GM23338 (cell line): ENCODE data around the gene TMEM87B. TPM values are rescaled to one million over a fixed set of nuclear protein-coding genes. Genes with fewer than 3 reads are reported as not detected.

ENCODE experiments used
- ATAC-seq: fragments of 200-7000 bp; cut with Tn5 transposase; 3 replicates; pipeline ENCODE4 v1.9.1; 2020
- DNase-seq: peaks from one replicate; pipeline ENCODE4 v3.0.0-alpha.2; 2015; ENCODE audit warnings: low spot score
- H2AFZ ChIP-seq: fragments of 200-600 bp; sonication (generic); 2 replicates; pipeline ENCODE4 v1.8.0; 2016; ENCODE audit warnings: antibody characterized with exemption, mild to moderate bottlenecking, moderate library complexity
- H3F3A ChIP-seq: fragments of 200-600 bp; sonication (generic); replicated peaks from 2 replicates; pipeline ENCODE4 v1.8.0; 2017; ENCODE audit warnings: antibody characterized with exemption, mixed run types, low read depth
- H3K27ac ChIP-seq: fragments of 200-600 bp; sonication (generic); 2 replicates; pipeline ENCODE4 v1.6.1; 2016; ENCODE audit warnings: low read depth
- H3K27me3 ChIP-seq: fragments of 200-600 bp; sonication (generic); 2 replicates; pipeline ENCODE4 v1.8.0; 2016; ENCODE audit warnings: mild to moderate bottlenecking, mixed run types, moderate library complexity; ENCODE audit not compliant: insufficient read depth
- H3K36me3 ChIP-seq: fragments of 200-600 bp; sonication (generic); 2 replicates; pipeline ENCODE4 v1.8.0; 2016; ENCODE audit warnings: mild to moderate bottlenecking; ENCODE audit not compliant: insufficient read depth
- H3K4me1 ChIP-seq: fragments of 200-600 bp; sonication (generic); 2 replicates; pipeline ENCODE4 v1.8.0; 2016; ENCODE audit warnings: mild to moderate bottlenecking, moderate library complexity; ENCODE audit not compliant: insufficient read depth
- H3K4me2 ChIP-seq: fragments of 200-600 bp; sonication (generic); 2 replicates; pipeline ENCODE4 v1.7.1; 2017; ENCODE audit warnings: mixed run types
- H3K4me3 ChIP-seq: fragments of 200-600 bp; sonication (generic); 2 replicates; pipeline ENCODE4 v1.6.1; 2016; ENCODE audit warnings: mixed run types
- H3K79me2 ChIP-seq: fragments of 200-600 bp; sonication (generic); replicated peaks from 2 replicates; pipeline ENCODE4 v1.8.0; 2017; ENCODE audit warnings: mild to moderate bottlenecking; ENCODE audit not compliant: insufficient read depth
- H3K9me2 ChIP-seq: fragments of 200-600 bp; sonication (generic); 2 replicates; pipeline ENCODE4 v1.8.0; 2017; ENCODE audit not compliant: insufficient read depth
- H4K20me1 ChIP-seq: fragments of 200-600 bp; sonication (generic); replicated peaks from 2 replicates; pipeline ENCODE4 v1.8.0; 2017; ENCODE audit warnings: mild to moderate bottlenecking; ENCODE audit not compliant: insufficient read depth
- H3K27ac Mint-ChIP-seq: 2 replicates; pipeline ENCODE4 v1.8.0; 2020; ENCODE audit warnings: inconsistent platforms, mild to moderate bottlenecking, moderate library complexity, mixed read lengths
- H3K27me3 Mint-ChIP-seq: 3 replicates; pipeline ENCODE4 v1.8.0; 2022; ENCODE audit warnings: low read depth, mild to moderate bottlenecking, moderate library complexity, mixed read lengths, inconsistent platforms; ENCODE audit not compliant: insufficient read depth, poor library complexity
- H3K36me3 Mint-ChIP-seq: 3 replicates; pipeline ENCODE4 v1.8.0; 2021; ENCODE audit warnings: low read depth, mild to moderate bottlenecking, inconsistent platforms, moderate library complexity, mixed read lengths
- H3K4me1 Mint-ChIP-seq: 3 replicates; pipeline ENCODE4 v1.8.0; 2020; ENCODE audit warnings: mild to moderate bottlenecking, inconsistent platforms, mixed read lengths
- H3K4me3 Mint-ChIP-seq: 3 replicates; pipeline ENCODE4 v1.8.0; 2021; ENCODE audit warnings: moderate library complexity, mild to moderate bottlenecking, inconsistent platforms, mixed read lengths
- H3K9me3 Mint-ChIP-seq: 3 replicates; pipeline ENCODE4 v1.8.0; 2020; ENCODE audit warnings: moderate library complexity, mild to moderate bottlenecking, inconsistent platforms, mixed read lengths
- CREB1 ChIP-seq: fragments of 250-450 bp; sonication (Bioruptor Pico); IDR thresholded peaks from 2 replicates; pipeline ENCODE4 v1.5.0; 2020; ENCODE audit warnings: low read depth, mild to moderate bottlenecking, moderate library complexity
- EZH2 ChIP-seq: fragments of 200-600 bp; sonication (generic); IDR thresholded peaks from one replicate; pipeline ENCODE4 v1.8.0; 2017; ENCODE audit warnings: antibody characterized with exemption, mild to moderate bottlenecking, low read depth; ENCODE audit not compliant: unreplicated experiment
- EZH2phosphoT487 ChIP-seq: fragments of 200-600 bp; sonication (generic); IDR thresholded peaks from one replicate; pipeline ENCODE4 v1.8.1; 2018; ENCODE audit warnings: antibody characterized with exemption; ENCODE audit not compliant: unreplicated experiment
- JUNB ChIP-seq: IDR thresholded peaks from one replicate; pipeline ENCODE4 v1.6.1; 2016; ENCODE audit warnings: antibody characterized with exemption; ENCODE audit not compliant: unreplicated experiment
- NANOG ChIP-seq: IDR thresholded peaks from 2 replicates; pipeline ENCODE4 v1.6.1; 2016; ENCODE audit warnings: antibody characterized with exemption, borderline replicate concordance
- POLR2AphosphoS5 ChIP-seq: IDR thresholded peaks from 2 replicates; pipeline ENCODE4 v1.6.1; 2016; ENCODE audit warnings: antibody characterized with exemption, low read depth
- STAT1 ChIP-seq: IDR thresholded peaks from one replicate; pipeline ENCODE4 v1.6.1; 2016; ENCODE audit warnings: antibody characterized with exemption; ENCODE audit not compliant: unreplicated experiment
- ZNF114 ChIP-seq: fragments of 250-450 bp; sonication (Bioruptor Pico); IDR thresholded peaks from 2 replicates; pipeline ENCODE4 v1.5.0; 2020; ENCODE audit warnings: mild to moderate bottlenecking, moderate library complexity
- ZNF331 ChIP-seq: fragments of 250-450 bp; sonication (Bioruptor Pico); IDR thresholded peaks from 2 replicates; pipeline ENCODE4 v1.5.0; 2020; ENCODE audit warnings: low read depth, mild to moderate bottlenecking, moderate library complexity
- polyA plus RNA-seq: library from polyadenylated mRNA; unstranded; fragments of >200 nt; fragmentation: Nextera tagmentation; extraction: Ambion mirVana; gene quantifications from 2 replicates; pipeline ENCODE4 v1.2.1, GENCODE V29; 2016
- total RNA-seq: library from RNA; depleted of rRNA; stranded (reverse); fragments of >200 nt; shearing (Covaris generic); gene quantifications from 2 replicates; pipeline ENCODE4 v1.2.3, GENCODE V29; 2014
- TF ChIP-seq, protein P1 (sequence below), 2 experiments: fragments of 200-600 bp in 1 of 2; sonication (generic) in 1 of 2; conservative IDR thresholded peaks; 2 replicates each; pipeline versions ENCODE4 v1.5.1 to v1.6.1; 2016 to 2017; ENCODE audit warnings: antibody characterized with exemption in 2 of 2, low read depth in 2 of 2, mild to moderate bottlenecking in 2 of 2, moderate library complexity in 1 of 2
- TF ChIP-seq, protein P2 (sequence below): IDR thresholded peaks from one replicate; pipeline ENCODE4 v1.6.1; 2018; ENCODE audit warnings: antibody characterized with exemption; ENCODE audit not compliant: unreplicated experiment
- TF ChIP-seq, protein P3 (sequence below): IDR thresholded peaks from 2 replicates; pipeline ENCODE4 v1.6.1; 2016; ENCODE audit warnings: antibody characterized with exemption

TMEM87B gene
- total and polyA plus RNA-seq, 2 experiments from 2014 or later = 7.0 to 15.4 TPM

DNA sequence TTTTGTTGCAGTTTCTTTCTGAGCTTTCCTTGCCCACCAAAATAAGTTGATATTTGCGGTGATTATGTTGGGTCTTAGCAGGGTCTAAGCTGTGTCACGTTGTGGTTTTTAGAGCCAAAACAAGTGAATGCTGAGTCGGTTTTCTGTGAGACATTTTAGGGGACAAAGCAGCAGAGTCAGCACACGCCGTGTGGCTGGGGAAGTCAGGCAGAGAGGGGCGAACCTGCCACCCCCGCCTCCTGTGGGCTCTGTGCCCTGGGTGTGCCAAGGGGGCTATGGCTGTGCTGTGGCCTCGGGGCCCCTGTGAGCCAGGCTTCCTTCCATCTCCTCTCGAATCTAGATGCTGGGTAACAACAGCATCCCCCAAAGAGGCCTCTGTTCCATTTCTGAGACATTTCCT lies 30.8 kb upstream of the TMEM87B start:
- Histone ChIP-seq H3K4me2 (no peak overlapping the region), H3K27ac (no peak overlapping the region), H3K4me1 (no peaks in the 10 kb centered on the region), H3K27me3 (no peaks in the 10 kb centered on the region), H3F3A (no peaks in the 10 kb centered on the region), H3K9me2 (no peaks in the 10 kb centered on the region), H3K36me3 (no peaks in the 10 kb centered on the region), H4K20me1 (no peaks in the 10 kb centered on the region), H3K4me3 (no peak overlapping the region), H2AFZ (no peak overlapping the region), H3K79me2 (no peaks in the 10 kb centered on the region)
- Mint-ChIP-seq H3K4me3 (no peak overlapping the region), H3K4me1 (peaks cover 10% of the 10 kb centered on the region; the same call in 2 of the 3 replicates), H3K36me3 (peaks cover 3% of the 10 kb centered on the region; the same call in 1 of the 3 replicates), H3K9me3 (no peaks in the 10 kb centered on the region), H3K27ac (no peak overlapping the region), H3K27me3 (peaks cover under 1% of the 10 kb centered on the region)
- TF ChIP-seq EZH2 (no peak), EZH2phosphoT487 (no peak), JUNB (no peak), CREB1 (CRISPR knock-in tag) (no peak), ZNF331 (CRISPR knock-in tag) (no peak), ZNF114 (CRISPR knock-in tag) (no peak), STAT1 (no peak), POLR2AphosphoS5 (no peak), NANOG (no peak)
- TF ChIP-seq, protein P1, sequence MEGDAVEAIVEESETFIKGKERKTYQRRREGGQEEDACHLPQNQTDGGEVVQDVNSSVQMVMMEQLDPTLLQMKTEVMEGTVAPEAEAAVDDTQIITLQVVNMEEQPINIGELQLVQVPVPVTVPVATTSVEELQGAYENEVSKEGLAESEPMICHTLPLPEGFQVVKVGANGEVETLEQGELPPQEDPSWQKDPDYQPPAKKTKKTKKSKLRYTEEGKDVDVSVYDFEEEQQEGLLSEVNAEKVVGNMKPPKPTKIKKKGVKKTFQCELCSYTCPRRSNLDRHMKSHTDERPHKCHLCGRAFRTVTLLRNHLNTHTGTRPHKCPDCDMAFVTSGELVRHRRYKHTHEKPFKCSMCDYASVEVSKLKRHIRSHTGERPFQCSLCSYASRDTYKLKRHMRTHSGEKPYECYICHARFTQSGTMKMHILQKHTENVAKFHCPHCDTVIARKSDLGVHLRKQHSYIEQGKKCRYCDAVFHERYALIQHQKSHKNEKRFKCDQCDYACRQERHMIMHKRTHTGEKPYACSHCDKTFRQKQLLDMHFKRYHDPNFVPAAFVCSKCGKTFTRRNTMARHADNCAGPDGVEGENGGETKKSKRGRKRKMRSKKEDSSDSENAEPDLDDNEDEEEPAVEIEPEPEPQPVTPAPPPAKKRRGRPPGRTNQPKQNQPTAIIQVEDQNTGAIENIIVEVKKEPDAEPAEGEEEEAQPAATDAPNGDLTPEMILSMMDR (conservative IDR thresholded peaks at IDR 0.05; ENCODE audit: low read depth in 2 of 2) = no peak
- TF ChIP-seq, protein P2, sequence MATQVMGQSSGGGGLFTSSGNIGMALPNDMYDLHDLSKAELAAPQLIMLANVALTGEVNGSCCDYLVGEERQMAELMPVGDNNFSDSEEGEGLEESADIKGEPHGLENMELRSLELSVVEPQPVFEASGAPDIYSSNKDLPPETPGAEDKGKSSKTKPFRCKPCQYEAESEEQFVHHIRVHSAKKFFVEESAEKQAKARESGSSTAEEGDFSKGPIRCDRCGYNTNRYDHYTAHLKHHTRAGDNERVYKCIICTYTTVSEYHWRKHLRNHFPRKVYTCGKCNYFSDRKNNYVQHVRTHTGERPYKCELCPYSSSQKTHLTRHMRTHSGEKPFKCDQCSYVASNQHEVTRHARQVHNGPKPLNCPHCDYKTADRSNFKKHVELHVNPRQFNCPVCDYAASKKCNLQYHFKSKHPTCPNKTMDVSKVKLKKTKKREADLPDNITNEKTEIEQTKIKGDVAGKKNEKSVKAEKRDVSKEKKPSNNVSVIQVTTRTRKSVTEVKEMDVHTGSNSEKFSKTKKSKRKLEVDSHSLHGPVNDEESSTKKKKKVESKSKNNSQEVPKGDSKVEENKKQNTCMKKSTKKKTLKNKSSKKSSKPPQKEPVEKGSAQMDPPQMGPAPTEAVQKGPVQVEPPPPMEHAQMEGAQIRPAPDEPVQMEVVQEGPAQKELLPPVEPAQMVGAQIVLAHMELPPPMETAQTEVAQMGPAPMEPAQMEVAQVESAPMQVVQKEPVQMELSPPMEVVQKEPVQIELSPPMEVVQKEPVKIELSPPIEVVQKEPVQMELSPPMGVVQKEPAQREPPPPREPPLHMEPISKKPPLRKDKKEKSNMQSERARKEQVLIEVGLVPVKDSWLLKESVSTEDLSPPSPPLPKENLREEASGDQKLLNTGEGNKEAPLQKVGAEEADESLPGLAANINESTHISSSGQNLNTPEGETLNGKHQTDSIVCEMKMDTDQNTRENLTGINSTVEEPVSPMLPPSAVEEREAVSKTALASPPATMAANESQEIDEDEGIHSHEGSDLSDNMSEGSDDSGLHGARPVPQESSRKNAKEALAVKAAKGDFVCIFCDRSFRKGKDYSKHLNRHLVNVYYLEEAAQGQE = no peak
- TF ChIP-seq, protein P3, sequence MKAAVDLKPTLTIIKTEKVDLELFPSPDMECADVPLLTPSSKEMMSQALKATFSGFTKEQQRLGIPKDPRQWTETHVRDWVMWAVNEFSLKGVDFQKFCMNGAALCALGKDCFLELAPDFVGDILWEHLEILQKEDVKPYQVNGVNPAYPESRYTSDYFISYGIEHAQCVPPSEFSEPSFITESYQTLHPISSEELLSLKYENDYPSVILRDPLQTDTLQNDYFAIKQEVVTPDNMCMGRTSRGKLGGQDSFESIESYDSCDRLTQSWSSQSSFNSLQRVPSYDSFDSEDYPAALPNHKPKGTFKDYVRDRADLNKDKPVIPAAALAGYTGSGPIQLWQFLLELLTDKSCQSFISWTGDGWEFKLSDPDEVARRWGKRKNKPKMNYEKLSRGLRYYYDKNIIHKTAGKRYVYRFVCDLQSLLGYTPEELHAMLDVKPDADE = no peak
- ATAC-seq (no peak), DNase-seq (no peak)
